RWPE1 (cell line): Measurements from ENCODE around the gene SCUBE3.

Experiments
- CTCF ChIA-PET: fragments of 350-600 bp; sonication (Branson Sonifier 250); formaldehyde crosslinking; extraction: SDS; loops from one replicate; lab custom pipeline; 2021; lab: Yijun Ruan, JAX
- POLR2A ChIA-PET: fragments of 400-600 bp; formaldehyde crosslinking; extraction: SDS; loops from one replicate; lab custom pipeline; 2020; ENCODE audit warnings: antibody characterized with exemption; ENCODE audit not compliant: low non-redundant PET; lab: Yijun Ruan, JAX
- DNase-seq: peaks from one replicate; pipeline ENCODE4 v3.0.0; 2012; ENCODE audit warnings: low spot score
- H3K27ac ChIP-seq: fragments of 450-650 bp; 2 replicates; pipeline ENCODE4 v1.5.1; 2017
- CTCF ChIP-seq: fragments of 450-650 bp; conservative IDR thresholded peaks from 2 replicates; pipeline ENCODE4 v1.5.1; 2017; ENCODE audit warnings: low read depth, mild to moderate bottlenecking

Gene SCUBE3

GRCh38 chr6:35267897-35268296 lies 54.1 kb downstream of the SCUBE3 start:
- POLR2A ChIA-PET = no interaction called here
- no peak for TF ChIP-seq CTCF
- no peak for DNase-seq
- CTCF ChIA-PET = interaction anchor here (0.9 kb wide), 1 partner anchor 27 kb away, joined by 3 read pairs; no protein-coding TSS in a partner anchor
- no peak overlapping the region for H3K27ac ChIP-seq

DNA sequence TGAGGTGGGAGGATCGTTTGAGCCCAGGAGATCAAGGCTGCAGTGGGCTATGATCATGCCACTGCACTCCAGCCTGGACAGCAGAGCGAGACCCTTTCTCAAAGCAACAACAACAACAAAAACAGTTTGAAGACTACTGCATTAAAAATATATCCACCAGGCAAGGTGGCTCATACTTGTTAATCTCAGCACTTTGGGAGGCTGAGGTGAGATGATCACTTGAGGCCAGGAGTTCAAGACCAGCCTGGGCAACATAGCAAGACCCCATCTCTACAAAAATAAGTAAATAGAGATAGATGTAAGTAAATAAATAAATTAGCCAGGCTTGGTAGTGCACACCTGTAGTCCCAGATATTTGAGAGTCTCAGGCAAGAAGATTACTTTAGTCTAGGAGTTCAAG lies 58.2 kb downstream of the SCUBE3 start:
- no peak for DNase-seq
- TF ChIP-seq CTCF = no peak
- CTCF ChIA-PET = no interaction called here
- no peak overlapping the region for H3K27ac ChIP-seq
- POLR2A ChIA-PET = no interaction called here

GRCh38 chr6:35273822-35274559 lies 60.2 kb downstream of the SCUBE3 start:
- ChIA-PET POLR2A (no interaction called here), CTCF (no interaction called here)
- no peak for DNase-seq
- TF ChIP-seq CTCF = no peak
- H3K27ac ChIP-seq = no peak overlapping the region

- ChIA-PET CTCF (interaction anchor here (1.2 kb wide), 1 partner anchor 52 kb away, joined by 6 read pairs; no protein-coding TSS in a partner anchor), POLR2A (no interaction called here)
- H3K27ac ChIP-seq = no peak overlapping the region
- DNase-seq = no peak
- no peak for TF ChIP-seq CTCF
Measured at GRCh38 chr6:35275744-35276260, 62.0 kb downstream of the SCUBE3 start.

GRCh38 chr6:35278708-35279107 lies 65.0 kb downstream of the SCUBE3 start:
- CTCF ChIA-PET = interaction anchor here (0.6 kb wide), 1 partner anchor 554 kb away, joined by 3 read pairs; no protein-coding TSS in a partner anchor
- H3K27ac ChIP-seq = no peak overlapping the region
- POLR2A ChIA-PET = no interaction called here
- no peak for TF ChIP-seq CTCF
- DNase-seq = no peak

GRCh38 chr6:35280903-35281302 lies 67.1 kb downstream of the SCUBE3 start:
- ChIA-PET CTCF (no interaction called here), POLR2A (no interaction called here)
- TF ChIP-seq CTCF = no peak
- DNase-seq = no peak
- no peak overlapping the region for H3K27ac ChIP-seq
